ENCODE measurements around the gene CERKL.

Gene CERKL

GRCh38 chr2:181500201-181500600, 156.7 kb downstream of the CERKL start:
- DNase-seq (ENCODE audit: low read depth) = no peak

- DNase-seq (ENCODE audit: low read depth) = no peak
Measured at GRCh38 chr2:181499231-181499630, 157.7 kb downstream of the CERKL start.
